Fibroblast of pulmonary artery (primary cell): ENCODE results near the gene CLEC2A.

ENCODE experiments used
- DNase-seq: peaks from one replicate; pipeline ENCODE4 v3.0.0-alpha.2; 2010; ENCODE audit warnings: low read depth
- H3K4me3 ChIP-seq: replicated peaks from 2 replicates; pipeline ENCODE4 v1.5.1; 2011; ENCODE audit warnings: low read depth, mild to moderate bottlenecking, control low read depth, low read length, moderate library complexity
- TF ChIP-seq, protein P1 (sequence below): IDR thresholded peaks from 2 replicates; pipeline ENCODE4 v1.5.1; 2011; ENCODE audit warnings: mild to moderate bottlenecking, control low read depth, low read length, inconsistent platforms; ENCODE audit errors: missing control alignments

CLEC2A gene

DNA sequence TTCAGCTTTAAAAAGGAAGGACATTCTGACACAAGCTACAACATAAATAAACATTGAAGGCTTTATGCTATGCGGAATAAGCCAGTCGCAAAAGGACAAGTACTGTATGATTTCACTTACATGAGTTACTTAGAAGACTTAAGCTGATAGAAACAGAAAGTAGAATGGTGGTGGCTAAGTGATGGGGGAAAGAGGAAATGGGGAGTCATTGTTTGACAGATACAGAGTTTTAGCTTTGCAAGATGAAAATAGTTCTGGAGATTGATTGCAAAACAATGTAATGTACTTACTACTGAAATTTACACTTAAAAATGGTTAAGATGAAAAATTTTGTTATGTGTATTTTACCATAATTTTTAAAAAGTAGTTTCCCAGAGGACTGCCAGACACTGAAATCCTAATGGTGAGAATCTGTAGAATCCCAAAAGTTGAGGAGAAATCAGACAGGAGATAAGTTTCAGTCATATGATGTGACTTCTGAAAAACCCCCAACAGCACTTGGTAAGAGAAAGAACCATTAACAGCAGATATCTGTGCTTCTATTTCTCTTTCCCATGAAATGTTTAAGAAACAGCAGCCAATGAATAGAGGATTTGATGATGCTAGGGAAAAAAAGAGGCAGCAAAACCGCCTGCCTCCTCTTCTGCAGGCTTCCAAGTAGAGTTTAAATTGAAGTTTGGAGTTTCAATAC lies 16.6 kb upstream of the CLEC2A start:
- TF ChIP-seq, protein P1, sequence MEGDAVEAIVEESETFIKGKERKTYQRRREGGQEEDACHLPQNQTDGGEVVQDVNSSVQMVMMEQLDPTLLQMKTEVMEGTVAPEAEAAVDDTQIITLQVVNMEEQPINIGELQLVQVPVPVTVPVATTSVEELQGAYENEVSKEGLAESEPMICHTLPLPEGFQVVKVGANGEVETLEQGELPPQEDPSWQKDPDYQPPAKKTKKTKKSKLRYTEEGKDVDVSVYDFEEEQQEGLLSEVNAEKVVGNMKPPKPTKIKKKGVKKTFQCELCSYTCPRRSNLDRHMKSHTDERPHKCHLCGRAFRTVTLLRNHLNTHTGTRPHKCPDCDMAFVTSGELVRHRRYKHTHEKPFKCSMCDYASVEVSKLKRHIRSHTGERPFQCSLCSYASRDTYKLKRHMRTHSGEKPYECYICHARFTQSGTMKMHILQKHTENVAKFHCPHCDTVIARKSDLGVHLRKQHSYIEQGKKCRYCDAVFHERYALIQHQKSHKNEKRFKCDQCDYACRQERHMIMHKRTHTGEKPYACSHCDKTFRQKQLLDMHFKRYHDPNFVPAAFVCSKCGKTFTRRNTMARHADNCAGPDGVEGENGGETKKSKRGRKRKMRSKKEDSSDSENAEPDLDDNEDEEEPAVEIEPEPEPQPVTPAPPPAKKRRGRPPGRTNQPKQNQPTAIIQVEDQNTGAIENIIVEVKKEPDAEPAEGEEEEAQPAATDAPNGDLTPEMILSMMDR: no peak
- DNase-seq: no peak
- no peak overlapping the region for H3K4me3 ChIP-seq

DNA sequence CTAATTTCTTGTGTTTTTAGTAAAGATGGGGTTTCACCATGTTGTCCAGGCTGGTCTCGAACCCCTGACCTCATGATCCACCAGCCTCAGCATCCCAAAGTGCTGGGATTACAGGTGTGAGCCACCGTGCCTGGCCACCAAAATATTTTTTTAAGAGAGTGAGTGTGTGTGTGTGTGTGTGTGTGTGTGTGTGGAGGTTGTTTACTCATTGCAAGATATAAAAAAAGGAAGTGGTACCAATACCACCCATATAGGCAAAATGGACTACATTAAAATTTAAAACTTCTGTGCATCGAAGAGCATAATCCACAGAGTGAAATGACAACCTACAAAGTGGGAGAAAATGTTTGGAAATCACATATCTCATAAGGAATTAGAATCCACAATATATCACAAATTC lies 15.5 kb upstream of the CLEC2A start:
- no peak for DNase-seq
- TF ChIP-seq, protein P1: no peak
- no peak overlapping the region for H3K4me3 ChIP-seq

DNA sequence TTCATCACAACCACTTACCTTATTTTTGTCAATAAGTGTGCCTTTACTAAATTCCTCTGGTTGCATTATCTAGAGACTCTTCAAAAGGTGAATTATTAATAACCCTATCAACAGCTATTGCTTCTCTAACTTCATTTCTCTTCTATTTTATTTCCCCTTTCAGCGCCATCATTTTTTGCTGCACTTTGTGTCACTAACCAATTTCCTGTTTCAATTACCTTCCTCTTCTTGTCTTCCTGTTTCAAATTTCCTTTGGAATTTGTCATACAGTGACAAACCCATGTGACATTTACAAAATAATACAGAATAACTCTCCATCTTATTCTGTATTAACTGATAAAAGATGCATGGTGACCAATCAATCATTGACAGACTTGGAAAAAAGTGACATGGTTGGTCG lies 12.2 kb upstream of the CLEC2A start:
- no peak overlapping the region for H3K4me3 ChIP-seq
- TF ChIP-seq, protein P1: no peak
- DNase-seq: no peak

DNA sequence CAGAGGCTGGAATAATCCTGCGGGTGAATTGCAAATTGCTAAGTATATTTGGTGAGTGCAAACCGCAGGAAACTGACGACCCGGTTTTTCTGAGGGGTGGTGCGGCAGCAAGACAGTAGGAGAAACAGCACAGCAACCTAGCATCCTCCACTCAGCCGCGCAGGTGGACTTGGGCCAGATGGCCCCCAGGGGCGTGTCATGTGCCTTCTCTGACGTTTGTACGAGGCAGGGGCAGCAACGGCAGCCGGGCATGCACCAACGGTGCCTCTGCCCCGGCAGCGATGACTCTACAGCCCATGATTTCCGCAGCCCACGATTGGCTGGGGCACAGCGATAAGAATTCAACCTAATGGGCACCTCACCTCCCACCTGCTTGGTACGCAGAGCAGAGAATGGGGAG lies 11.1 kb upstream of the CLEC2A start:
- no peak for DNase-seq
- H3K4me3 ChIP-seq: no peak overlapping the region

DNA sequence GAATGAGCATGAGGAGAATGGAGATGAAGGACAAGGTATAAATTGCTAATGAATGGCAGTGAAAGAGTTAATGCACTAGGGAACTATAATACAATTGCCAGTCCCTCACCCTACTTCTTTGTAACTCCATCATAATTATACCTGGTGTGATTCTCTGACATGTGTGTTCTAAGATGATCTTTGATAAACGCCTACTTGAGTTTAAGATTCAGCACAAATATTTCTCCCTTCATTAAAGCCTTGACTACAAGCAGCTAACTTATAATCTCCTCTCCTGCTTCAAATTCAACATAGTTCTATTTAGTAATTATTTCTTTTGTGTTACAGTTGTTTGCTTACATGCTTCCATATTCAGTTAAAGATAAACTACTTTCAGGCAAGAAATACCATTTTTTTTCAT lies 9.7 kb upstream of the CLEC2A start:
- no peak overlapping the region for H3K4me3 ChIP-seq
- no peak for DNase-seq
- TF ChIP-seq, protein P1: no peak

More for the DNA sequence above, 11.1 kb upstream of the CLEC2A start:
- TF ChIP-seq, protein P1: no peak

DNA sequence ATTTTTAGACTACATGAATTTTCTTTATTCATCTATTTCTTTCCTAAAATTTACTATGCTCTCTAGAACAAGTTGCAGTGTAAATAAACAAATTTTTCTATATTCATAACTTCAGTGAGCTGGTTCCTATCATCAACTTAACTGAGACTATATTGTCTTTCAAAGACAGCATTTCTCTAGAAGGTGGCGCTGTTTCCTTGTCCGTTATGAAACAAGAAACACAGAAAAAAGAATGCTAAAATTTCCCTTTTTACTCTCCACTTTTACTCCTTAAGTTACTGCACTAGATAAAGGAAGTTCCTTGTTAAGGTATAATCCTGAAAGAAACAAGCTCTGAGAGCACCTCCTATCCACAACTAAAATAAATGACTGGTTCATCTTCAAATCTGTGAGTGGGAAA lies 8.2 kb upstream of the CLEC2A start:
- TF ChIP-seq, protein P1: peak; percentile 40
- no peak overlapping the region for H3K4me3 ChIP-seq
- peak; percentile 16 for DNase-seq

DNA sequence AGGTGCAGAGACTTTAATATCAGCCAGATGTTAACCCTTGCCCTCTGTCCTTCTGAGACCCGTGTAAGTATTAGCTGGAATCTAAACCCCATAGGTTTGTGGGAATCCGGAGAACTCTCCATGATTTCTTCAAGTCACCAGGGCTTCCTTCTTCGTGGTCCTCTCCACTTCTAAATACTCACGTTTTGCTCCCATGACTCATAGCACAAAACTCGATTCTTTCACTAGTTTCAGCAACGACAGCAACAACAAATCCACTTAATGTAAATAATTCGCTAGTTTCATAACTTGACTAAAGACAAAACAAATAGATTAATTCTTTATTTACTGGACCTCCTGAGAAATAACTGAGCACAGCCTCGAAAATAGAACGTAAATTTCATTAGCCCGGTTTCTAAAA lies 4.4 kb upstream of the CLEC2A start:
- TF ChIP-seq, protein P1: no peak
- H3K4me3 ChIP-seq: no peak overlapping the region
- DNase-seq: no peak
